ENCODE data around the gene ADIG. TPM values are rescaled to one million over a fixed set of nuclear protein-coding genes. Genes with fewer than 3 reads are reported as not detected.

The ADIG gene
- total and polyA plus RNA-seq, 2 of the 13 experiments (the other 11 are each of a cell fraction or from before 2014, with no cell fraction given): 0.15 TPM; not detected in 1

GRCh38 chr20:38604873-38605303 is 23.9 kb downstream of the ADIG start (continued):
- TF ChIP-seq ZNF513 (CRISPR knock-in tag; conservative IDR thresholded peaks at IDR 0.05) (no peak), ATF1 (CRISPR knock-in tag; IDR thresholded peaks at IDR 0.05) (peak; percentile 76; the same call in 1 of the 2 replicates), TFDP1 (CRISPR knock-in tag; IDR thresholded peaks at IDR 0.05; ENCODE audit: borderline replicate concordance) (no peak; the same call in 1 of the 2 replicates), KDM6A (CRISPR knock-in tag; IDR thresholded peaks at IDR 0.05; ENCODE audit: low read depth) (peak; percentile 78), NAIF1 (CRISPR knock-in tag; IDR thresholded peaks at IDR 0.05; ENCODE audit: borderline replicate concordance) (no peak), ZNF558 (CRISPR knock-in tag; IDR thresholded peaks at IDR 0.05; ENCODE audit: borderline replicate concordance) (no peak), SOX6 (IDR thresholded peaks at IDR 0.05) (no peak), SOX6 (CRISPR knock-in tag; IDR thresholded peaks at IDR 0.05) (peak; percentile 95), ZNF501 (CRISPR knock-in tag; IDR thresholded peaks at IDR 0.05) (peak; percentile 75), ZNF362 (CRISPR knock-in tag; IDR thresholded peaks at IDR 0.05; ENCODE audit: borderline replicate concordance) (peak; percentile 99), FIP1L1 (IDR thresholded peaks at IDR 0.05; ENCODE audit: borderline replicate concordance, insufficient read depth, low read depth, low read length) (no peak), ZFY (CRISPR knock-in tag; IDR thresholded peaks at IDR 0.05) (no peak), ZNF646 (CRISPR knock-in tag; IDR thresholded peaks at IDR 0.05) (peak; percentile 42; the same call in 1 of the 2 replicates), AFF4 (CRISPR knock-in tag; IDR thresholded peaks at IDR 0.05) (no peak; the same call in 1 of the 2 replicates), CBX5 (CRISPR knock-in tag; IDR thresholded peaks at IDR 0.05; ENCODE audit: borderline replicate concordance) (peak; percentile 94), MLLT10 (CRISPR knock-in tag; IDR thresholded peaks at IDR 0.05) (no peak)

Measured in HepG2 (cell line).